D721Med (cell line): ENCODE measurements around the gene NEK1.
"Not testable (repeated sequence)": the region's sequence is repeated elsewhere in the genome, so short reads cannot be mapped to it uniquely, and the experiment has no call there.

Source experiments
- DNase-seq: peaks from one replicate; pipeline ENCODE4 v3.0.0; 2011; ENCODE audit warnings: low spot score; ENCODE audit not compliant: insufficient read length
- FAIRE-seq: peaks from 2 replicates; lab custom pipeline; 2011; peaks lifted over from hg19 to GRCh38; lab: Jason Lieb, UNC
- CTCF ChIP-seq: IDR thresholded peaks from 2 replicates; pipeline ENCODE4 v1.5.1; 2012; ENCODE audit warnings: mild to moderate bottlenecking, control low read depth; ENCODE audit not compliant: insufficient read depth; ENCODE audit errors: missing control alignments

The NEK1 gene

GRCh38 chr4:169484485-169484884 lies 127.9 kb downstream of the NEK1 start:
- FAIRE-seq: no peak
- TF ChIP-seq CTCF: no peak
- no peak for DNase-seq

GRCh38 chr4:169464080-169464479 lies 148.3 kb downstream of the NEK1 start:
- TF ChIP-seq CTCF: no peak
- DNase-seq (no peak), FAIRE-seq (no peak)

- FAIRE-seq (no peak), DNase-seq (no peak)
- no peak for TF ChIP-seq CTCF
Observed at GRCh38 chr4:169460081-169460480, 152.3 kb downstream of the NEK1 start.

- no peak for TF ChIP-seq CTCF
- DNase-seq: no peak
- no peak for FAIRE-seq
Observed at GRCh38 chr4:169458575-169458974, 153.8 kb downstream of the NEK1 start.

GRCh38 chr4:169452644-169453043 lies 159.7 kb downstream of the NEK1 start:
- FAIRE-seq, DNase-seq: not testable (repeated sequence)

GRCh38 chr4:169448935-169449334 lies 163.4 kb downstream of the NEK1 start:
- DNase-seq, FAIRE-seq: not testable (repeated sequence)

- no peak for DNase-seq
- TF ChIP-seq CTCF: no peak
- FAIRE-seq: no peak
Observed at GRCh38 chr4:169446824-169447223, 165.6 kb downstream of the NEK1 start.

- FAIRE-seq: no peak
- DNase-seq: no peak
- TF ChIP-seq CTCF: no peak
Observed at GRCh38 chr4:169443748-169444147, 168.6 kb downstream of the NEK1 start.

GRCh38 chr4:169440446-169440845 lies 171.9 kb downstream of the NEK1 start:
- no peak for DNase-seq
- no peak for TF ChIP-seq CTCF
- FAIRE-seq: no peak
